Tibial nerve (tissue), 4 donors: ENCODE measurements around the gene RBM17.

Experiments used
- CTCF ChIP-seq, 5 experiments: fragments of 200-600 bp in 3 of 5; fragments of 450-650 bp in 2 of 5; sonication (generic) in 3 of 5; IDR thresholded peaks; one replicate each; pipeline ENCODE4 v1.5.1; 2016 to 2019; ENCODE audit warnings: antibody characterized with exemption in 5 of 5, mild to moderate bottlenecking in 3 of 5, moderate library complexity in 2 of 5
- EP300 ChIP-seq, 2 donors: sonication (generic); formaldehyde crosslinking; IDR thresholded peaks; one replicate each; pipeline ENCODE4 v1.6.1; 2017; ENCODE audit warnings: antibody characterized with exemption in 2 of 2, mild to moderate bottlenecking in 1 of 2
- POLR2A ChIP-seq, 2 donors: fragments of 450-650 bp; IDR thresholded peaks; one replicate each; pipeline ENCODE4 v1.6.1; 2017; ENCODE audit warnings: antibody characterized with exemption in 2 of 2, mild to moderate bottlenecking in 2 of 2, moderate library complexity in 2 of 2

DNA sequence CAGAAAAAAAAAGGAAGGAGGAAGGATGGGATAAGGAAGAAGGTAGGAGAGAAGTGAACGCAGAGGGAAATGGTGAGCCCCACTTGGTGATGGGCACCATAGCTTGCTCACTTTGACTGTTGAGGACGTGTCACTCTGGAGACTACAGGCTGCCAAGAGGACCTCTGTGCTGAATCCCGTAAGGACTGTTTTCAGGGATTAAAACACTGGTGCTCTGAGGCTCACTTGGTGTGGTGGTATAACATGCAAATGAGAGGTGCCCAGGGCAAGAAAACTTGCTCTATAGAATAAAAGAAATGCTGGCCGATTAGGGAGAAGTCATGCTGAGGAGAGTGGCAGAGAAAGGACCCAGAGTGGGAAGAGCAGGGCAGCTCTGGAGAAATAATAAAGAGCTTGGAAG lies 21.4 kb upstream of the RBM17 start:
- no peak for TF ChIP-seq CTCF (IDR thresholded peaks at IDR 0.05)
- no peak for TF ChIP-seq POLR2A (IDR thresholded peaks at IDR 0.05)
- TF ChIP-seq EP300 (IDR thresholded peaks at IDR 0.05): no peak
